Measurements from ENCODE around the gene LRP5. TPM values are rescaled to one million over a fixed set of nuclear protein-coding genes. Genes with fewer than 3 reads are reported as not detected.

Gene LRP5
- total RNA-seq, 1 donor: 3.3 TPM

- DNase-seq (ENCODE audit: low read depth): no peak
- H3K4me3 ChIP-seq (ENCODE audit: low read depth, low read length): peak overlapping the region; percentile 64
- no peak for TF ChIP-seq CTCF (IDR thresholded peaks at IDR 0.05; ENCODE audit: insufficient read depth, low read length)
Observed at GRCh38 chr11:68314203-68315170, 2.1 kb downstream of the LRP5 start.

GRCh38 chr11:68315171-68315920 lies 3.0 kb downstream of the LRP5 start:
- no peak for DNase-seq (ENCODE audit: low read depth)

GRCh38 chr11:68317147-68317785 lies 4.9 kb downstream of the LRP5 start:
- no peak overlapping the region for H3K4me3 ChIP-seq (ENCODE audit: low read depth, low read length)
- TF ChIP-seq CTCF (IDR thresholded peaks at IDR 0.05; ENCODE audit: insufficient read depth, low read length): no peak
- no peak for DNase-seq (ENCODE audit: low read depth)

More at GRCh38 chr11:68315171-68315920, 3.0 kb downstream of the LRP5 start:
- TF ChIP-seq CTCF (IDR thresholded peaks at IDR 0.05; ENCODE audit: insufficient read depth, low read length): no peak
- H3K4me3 ChIP-seq (ENCODE audit: low read depth, low read length): no peak overlapping the region

- DNase-seq (ENCODE audit: low read depth): no peak
- no peak overlapping the region for H3K4me3 ChIP-seq (ENCODE audit: low read depth, low read length)
- TF ChIP-seq CTCF (IDR thresholded peaks at IDR 0.05; ENCODE audit: insufficient read depth, low read length): no peak
Observed at GRCh38 chr11:68321293-68322051, 9.1 kb downstream of the LRP5 start.

GRCh38 chr11:68322052-68322430 lies 9.7 kb downstream of the LRP5 start:
- H3K4me3 ChIP-seq (ENCODE audit: low read depth, low read length): no peak overlapping the region
- TF ChIP-seq CTCF (IDR thresholded peaks at IDR 0.05; ENCODE audit: insufficient read depth, low read length): no peak
- DNase-seq (ENCODE audit: low read depth): no peak

- no peak overlapping the region for H3K4me3 ChIP-seq (ENCODE audit: low read depth, low read length)
- TF ChIP-seq CTCF (IDR thresholded peaks at IDR 0.05; ENCODE audit: insufficient read depth, low read length): no peak
- DNase-seq (ENCODE audit: low read depth): no peak
Observed at GRCh38 chr11:68324241-68324640, 11.8 kb downstream of the LRP5 start.

Measured in fibroblast of the aortic adventitia (primary cell).